Activated T-helper 1 cell treated with anti-CD3 and anti-CD28 coated beads, Interleukin-12 subunit alpha, Interleukin-12 subunit beta, Interleukin-2, Interleukin-4 antibody, amounts not matched to agents 30 ng/mL and 10 ng/mL and 1 ng/mL, durations not matched to agents 14 hours and 24 hours and 36 hours (primary cell): ENCODE data around the gene VCAN. TPM values are rescaled to one million over a fixed set of nuclear protein-coding genes. Genes with fewer than 3 reads are reported as not detected.
"Not testable (repeated sequence)": the region's sequence is repeated elsewhere in the genome, so short reads cannot be mapped to it uniquely, and the experiment has no call there.

Experiments
- DNase-seq: peaks from one replicate; pipeline ENCODE4 v3.0.0; 2021; ENCODE audit warnings: low spot score
- H3K27ac Mint-ChIP-seq: one replicate; pipeline ENCODE4 v1.8.0; 2021; ENCODE audit warnings: mild to moderate bottlenecking, mixed read lengths
- H3K27me3 Mint-ChIP-seq: one replicate; pipeline ENCODE4 v1.8.0; 2022; ENCODE audit warnings: mild to moderate bottlenecking, moderate library complexity, mixed read lengths; ENCODE audit not compliant: insufficient read depth
- H3K36me3 Mint-ChIP-seq: one replicate; pipeline ENCODE4 v1.8.0; 2021; ENCODE audit warnings: low read depth, mixed read lengths
- H3K4me1 Mint-ChIP-seq: one replicate; pipeline ENCODE4 v1.8.0; 2021; ENCODE audit warnings: low read depth, mixed read lengths
- H3K4me3 Mint-ChIP-seq: one replicate; pipeline ENCODE4 v1.8.0; 2021; ENCODE audit warnings: mild to moderate bottlenecking, moderate library complexity, mixed read lengths
- H3K9me3 Mint-ChIP-seq: one replicate; pipeline ENCODE4 v1.8.0; 2021; ENCODE audit warnings: mixed read lengths
- intact Hi-C: fragments of 100-400 bp; cut with micrococcal nuclease; formaldehyde crosslinking; loops from one replicate; pipeline ENCODE4 v1.15.1; 2024
- total RNA-seq: library from RNA; stranded (reverse); gene quantifications from 2 replicates; pipeline ENCODE4 v1.2.3, GENCODE V29; 2022

Gene VCAN
- total RNA-seq = 0.05 TPM in 2 replicates

- intact Hi-C loops = loop anchor here (2.0 to 10.0 kb wide), 4 partner anchors 93 to 1194 kb away; partner anchors contain the start of genes RPS23, TMEM167A and XRCC4
- DNase-seq = no peak
- no peak within 1 kb of the TSS for H3K27ac Mint-ChIP-seq
- H3K4me1 Mint-ChIP-seq = peaks cover 33% of the 10 kb centered on the region
- H3K36me3 Mint-ChIP-seq = no peaks in the 10 kb centered on the region
- H3K27me3 Mint-ChIP-seq = peaks cover 75% of the 10 kb centered on the region
- H3K4me3 Mint-ChIP-seq = peak within 1 kb of the TSS; percentile 86
- H3K9me3 Mint-ChIP-seq = no peaks in the 10 kb centered on the region
Observed at GRCh38 chr5:83471405-83472212, at the start of gene VCAN. VCAN (plus strand) TSS chr5:83471744; CDS start chr5:83483519, 11,775 bp downstream.

- peaks cover 2% of the 10 kb centered on the region for H3K27me3 Mint-ChIP-seq
- DNase-seq = no peak
- H3K27ac Mint-ChIP-seq = no peak overlapping the region
- H3K4me3 Mint-ChIP-seq = no peak overlapping the region
- no peaks in the 10 kb centered on the region for H3K9me3 Mint-ChIP-seq
- no peaks in the 10 kb centered on the region for H3K4me1 Mint-ChIP-seq
- intact Hi-C loops = no loop called here
- no peaks in the 10 kb centered on the region for H3K36me3 Mint-ChIP-seq
Observed at GRCh38 chr5:83422284-83422683, 49.3 kb upstream of the VCAN start.

GRCh38 chr5:83426855-83427254 is 44.7 kb upstream of the VCAN start:
- H3K4me1 Mint-ChIP-seq = no peaks in the 10 kb centered on the region
- no peaks in the 10 kb centered on the region for H3K9me3 Mint-ChIP-seq
- intact Hi-C loops = no loop called here
- no peak for DNase-seq
- H3K4me3 Mint-ChIP-seq = no peak overlapping the region
- no peak overlapping the region for H3K27ac Mint-ChIP-seq
- peaks cover 2% of the 10 kb centered on the region for H3K27me3 Mint-ChIP-seq
- no peaks in the 10 kb centered on the region for H3K36me3 Mint-ChIP-seq

GRCh38 chr5:83428126-83428525 is 43.4 kb upstream of the VCAN start:
- Mint-ChIP-seq H3K27ac (no peak overlapping the region), H3K4me3 (no peak overlapping the region), H3K9me3 (no peaks in the 10 kb centered on the region), H3K36me3 (no peaks in the 10 kb centered on the region), H3K27me3 (peaks cover 2% of the 10 kb centered on the region), H3K4me1 (no peaks in the 10 kb centered on the region)
- no peak for DNase-seq
- intact Hi-C loops = no loop called here

- Mint-ChIP-seq H3K9me3 (no peaks in the 10 kb centered on the region), H3K27ac (no peak overlapping the region), H3K4me1 (no peaks in the 10 kb centered on the region), H3K27me3 (peaks cover 2% of the 10 kb centered on the region), H3K36me3 (no peaks in the 10 kb centered on the region), H3K4me3 (no peak overlapping the region)
- no peak for DNase-seq
- intact Hi-C loops = no loop called here
Observed at GRCh38 chr5:83428890-83429289, 42.7 kb upstream of the VCAN start.

- H3K4me3 Mint-ChIP-seq = no peak overlapping the region
- H3K27me3 Mint-ChIP-seq = peaks cover 2% of the 10 kb centered on the region
- no peak overlapping the region for H3K27ac Mint-ChIP-seq
- intact Hi-C loops = loop anchor here (1.0 to 2.0 kb wide), 4 partner anchors 134 to 1118 kb away; no protein-coding TSS in a partner anchor
- no peaks in the 10 kb centered on the region for H3K9me3 Mint-ChIP-seq
- H3K36me3 Mint-ChIP-seq = no peaks in the 10 kb centered on the region
- H3K4me1 Mint-ChIP-seq = no peaks in the 10 kb centered on the region
- peak; percentile 38 for DNase-seq
Observed at GRCh38 chr5:83430130-83431010, 41.2 kb upstream of the VCAN start.

GRCh38 chr5:83433891-83434290 is 37.7 kb upstream of the VCAN start:
- intact Hi-C loops = no loop called here
- DNase-seq = no peak
- Mint-ChIP-seq H3K9me3 (no peaks in the 10 kb centered on the region), H3K27ac (no peak overlapping the region), H3K36me3 (no peaks in the 10 kb centered on the region), H3K27me3 (peaks cover 2% of the 10 kb centered on the region), H3K4me1 (no peaks in the 10 kb centered on the region), H3K4me3 (no peak overlapping the region)

- intact Hi-C loops = no loop called here
- Mint-ChIP-seq H3K4me3 (no peak overlapping the region), H3K27me3 (peaks cover 2% of the 10 kb centered on the region), H3K4me1 (no peaks in the 10 kb centered on the region), H3K27ac (no peak overlapping the region), H3K36me3 (no peaks in the 10 kb centered on the region), H3K9me3 (no peaks in the 10 kb centered on the region)
- DNase-seq = no peak
Observed at GRCh38 chr5:83434946-83435345, 36.6 kb upstream of the VCAN start.

GRCh38 chr5:83436276-83436675 is 35.3 kb upstream of the VCAN start:
- no peak overlapping the region for H3K4me3 Mint-ChIP-seq
- H3K36me3 Mint-ChIP-seq = no peaks in the 10 kb centered on the region
- intact Hi-C loops = no loop called here
- no peak overlapping the region for H3K27ac Mint-ChIP-seq
- H3K9me3 Mint-ChIP-seq = no peaks in the 10 kb centered on the region
- H3K27me3 Mint-ChIP-seq = peaks cover 2% of the 10 kb centered on the region
- DNase-seq = no peak
- H3K4me1 Mint-ChIP-seq = no peaks in the 10 kb centered on the region

- DNase-seq, H3K4me1 Mint-ChIP-seq, H3K9me3 Mint-ChIP-seq, H3K36me3 Mint-ChIP-seq, H3K27ac Mint-ChIP-seq, H3K27me3 Mint-ChIP-seq, intact Hi-C loops, H3K4me3 Mint-ChIP-seq: not testable (repeated sequence)
Observed at GRCh38 chr5:83437697-83438096, 33.8 kb upstream of the VCAN start.

- Mint-ChIP-seq H3K4me1 (no peaks in the 10 kb centered on the region), H3K4me3 (no peak overlapping the region), H3K9me3 (no peaks in the 10 kb centered on the region), H3K27ac (no peak overlapping the region), H3K27me3 (no peaks in the 10 kb centered on the region), H3K36me3 (no peaks in the 10 kb centered on the region)
- no peak for DNase-seq
- intact Hi-C loops = no loop called here
Observed at GRCh38 chr5:83440826-83441225, 30.7 kb upstream of the VCAN start.

GRCh38 chr5:83441747-83442146 is 29.8 kb upstream of the VCAN start:
- Mint-ChIP-seq H3K4me1 (no peaks in the 10 kb centered on the region), H3K27me3 (peaks cover 5% of the 10 kb centered on the region), H3K36me3 (no peaks in the 10 kb centered on the region), H3K4me3 (no peak overlapping the region), H3K27ac (no peak overlapping the region), H3K9me3 (no peaks in the 10 kb centered on the region)
- no peak for DNase-seq
- intact Hi-C loops = no loop called here

GRCh38 chr5:83443534-83443933 is 28.0 kb upstream of the VCAN start:
- no peak for DNase-seq
- intact Hi-C loops = no loop called here
- H3K4me3 Mint-ChIP-seq = no peak overlapping the region
- no peaks in the 10 kb centered on the region for H3K9me3 Mint-ChIP-seq
- H3K27me3 Mint-ChIP-seq = peaks cover 5% of the 10 kb centered on the region
- no peaks in the 10 kb centered on the region for H3K4me1 Mint-ChIP-seq
- no peak overlapping the region for H3K27ac Mint-ChIP-seq
- H3K36me3 Mint-ChIP-seq = no peaks in the 10 kb centered on the region
